ENCODE measurements around the gene VPS52. TPM values are rescaled to one million over a fixed set of nuclear protein-coding genes. Genes with fewer than 3 reads are reported as not detected.

The VPS52 gene
- total and polyA plus RNA-seq, 2 donors (not counting 1 experiment from before 2014, with no cell fraction given): 100 to 144 TPM

DNA sequence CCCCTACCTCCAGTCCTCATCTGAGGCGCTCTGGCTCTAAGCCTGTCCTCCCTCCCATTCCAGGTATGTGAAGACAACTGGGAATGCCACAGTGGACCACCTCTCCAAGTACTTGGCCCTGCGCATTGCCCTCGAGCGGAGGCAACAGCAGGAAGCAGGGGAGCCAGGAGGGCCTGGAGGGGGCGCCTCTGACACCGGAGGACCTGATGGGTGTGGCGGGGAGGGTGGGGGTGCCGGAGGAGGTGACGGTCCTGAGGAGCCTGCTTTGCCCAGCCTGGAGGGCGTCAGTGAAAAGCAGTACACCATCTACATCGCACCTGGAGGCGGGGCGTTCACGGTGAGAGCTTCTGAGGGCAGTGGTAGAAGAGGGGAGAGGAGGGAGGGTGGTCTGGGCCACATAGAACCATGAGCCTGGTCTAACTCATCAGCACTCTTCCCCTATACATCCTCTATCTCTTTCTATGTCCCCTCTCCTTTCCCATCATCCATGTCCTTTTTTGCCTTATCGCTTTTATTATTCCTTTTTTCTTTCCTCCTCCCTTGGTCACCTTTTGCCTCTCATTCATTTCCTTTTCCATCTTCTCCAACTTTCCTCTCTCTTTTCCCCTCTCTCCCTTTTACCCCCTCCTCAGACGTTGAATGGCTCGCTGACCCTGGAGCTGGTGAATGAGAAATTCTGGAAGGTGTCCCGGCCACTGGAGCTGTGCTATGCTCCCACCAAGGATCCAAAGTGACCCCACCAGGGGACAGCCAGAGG lies 59.8 kb downstream of the VPS52 start:
- 91% methylated on average over 9 of the region's 18 CpGs for WGBS (ENCODE audit: insufficient coverage)
- Histone ChIP-seq H3K9me3 (ENCODE audit: control extremely low read depth in 1 of 3, control insufficient read depth in 2 of 3, insufficient read depth in 1 of 3, low read length in 2 of 3) (peaks cover 0 to 8% (median 0%) of the 10 kb centered on the region in 3 donors), H3K4me3 (ENCODE audit: control extremely low read depth in 1 of 5, extremely low read depth in 1 of 5, insufficient read depth in 1 of 5, low read depth in 2 of 5, low read length in 4 of 5) (no peak overlapping the region), H3K27ac (ENCODE audit: low read length in 2 of 2) (no peak overlapping the region), H3K27me3 (replicated peaks in 1 of 4; ENCODE audit: control extremely low read depth in 1 of 4, control insufficient read depth in 3 of 4, insufficient read depth in 4 of 4, low read length in 3 of 4) (peaks cover 0 to 32% (median 11%) of the 10 kb centered on the region in 4 experiments), H3K9ac (ENCODE audit: low read length) (no peak overlapping the region), H3K4me2 (replicated peaks; ENCODE audit: low read depth, low read length, poor library complexity, severe bottlenecking) (no peak overlapping the region), H3K36me3 (replicated peaks in 1 of 2; ENCODE audit: control extremely low read depth in 1 of 2, control insufficient read depth in 1 of 2, extremely low read depth in 1 of 2, insufficient read depth in 2 of 2, low read length in 1 of 2) (peaks cover 0 to 20% of the 10 kb centered on the region in 2 experiments), H3K79me2 (ENCODE audit: control insufficient read depth, insufficient read depth, low read length) (peaks cover 12% of the 10 kb centered on the region), H4K20me1 (ENCODE audit: control insufficient read depth, insufficient read depth, low read length, poor library complexity, severe bottlenecking) (no peaks in the 10 kb centered on the region), H3K4me1 (ENCODE audit: control insufficient read depth in 2 of 2, insufficient read depth in 2 of 2, low read length in 2 of 2) (peaks cover 26 to 32% of the 10 kb centered on the region in 2 donors), H2AFZ (ENCODE audit: insufficient read depth, low read depth, low read length, poor library complexity, severe bottlenecking) (no peak overlapping the region)
- ChIA-PET CTCF (no interaction called here), POLR2A (no interaction called here)
- ATAC-seq (ENCODE audit: low read depth) (no peak), DNase-seq (no peak)
- H3K27ac Mint-ChIP-seq: no peak overlapping the region
- no peak for TF ChIP-seq EZH2 (IDR thresholded peaks at IDR 0.05; ENCODE audit: borderline replicate concordance, insufficient read depth, low read depth, low read length, poor library complexity, severe bottlenecking)
- TF ChIP-seq, protein P1, sequence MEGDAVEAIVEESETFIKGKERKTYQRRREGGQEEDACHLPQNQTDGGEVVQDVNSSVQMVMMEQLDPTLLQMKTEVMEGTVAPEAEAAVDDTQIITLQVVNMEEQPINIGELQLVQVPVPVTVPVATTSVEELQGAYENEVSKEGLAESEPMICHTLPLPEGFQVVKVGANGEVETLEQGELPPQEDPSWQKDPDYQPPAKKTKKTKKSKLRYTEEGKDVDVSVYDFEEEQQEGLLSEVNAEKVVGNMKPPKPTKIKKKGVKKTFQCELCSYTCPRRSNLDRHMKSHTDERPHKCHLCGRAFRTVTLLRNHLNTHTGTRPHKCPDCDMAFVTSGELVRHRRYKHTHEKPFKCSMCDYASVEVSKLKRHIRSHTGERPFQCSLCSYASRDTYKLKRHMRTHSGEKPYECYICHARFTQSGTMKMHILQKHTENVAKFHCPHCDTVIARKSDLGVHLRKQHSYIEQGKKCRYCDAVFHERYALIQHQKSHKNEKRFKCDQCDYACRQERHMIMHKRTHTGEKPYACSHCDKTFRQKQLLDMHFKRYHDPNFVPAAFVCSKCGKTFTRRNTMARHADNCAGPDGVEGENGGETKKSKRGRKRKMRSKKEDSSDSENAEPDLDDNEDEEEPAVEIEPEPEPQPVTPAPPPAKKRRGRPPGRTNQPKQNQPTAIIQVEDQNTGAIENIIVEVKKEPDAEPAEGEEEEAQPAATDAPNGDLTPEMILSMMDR (IDR thresholded peaks at IDR 0.05): no peak
- H3K4me3 Mint-ChIP-seq: no peak overlapping the region
- intact Hi-C loops (cut with micrococcal nuclease): no loop called here
- peaks cover 30% of the 10 kb centered on the region for H3K4me1 Mint-ChIP-seq
- no peaks in the 10 kb centered on the region for H3K9me3 Mint-ChIP-seq (ENCODE audit: insufficient read depth)
- peaks cover 27% of the 10 kb centered on the region for H3K27me3 Mint-ChIP-seq

DNA sequence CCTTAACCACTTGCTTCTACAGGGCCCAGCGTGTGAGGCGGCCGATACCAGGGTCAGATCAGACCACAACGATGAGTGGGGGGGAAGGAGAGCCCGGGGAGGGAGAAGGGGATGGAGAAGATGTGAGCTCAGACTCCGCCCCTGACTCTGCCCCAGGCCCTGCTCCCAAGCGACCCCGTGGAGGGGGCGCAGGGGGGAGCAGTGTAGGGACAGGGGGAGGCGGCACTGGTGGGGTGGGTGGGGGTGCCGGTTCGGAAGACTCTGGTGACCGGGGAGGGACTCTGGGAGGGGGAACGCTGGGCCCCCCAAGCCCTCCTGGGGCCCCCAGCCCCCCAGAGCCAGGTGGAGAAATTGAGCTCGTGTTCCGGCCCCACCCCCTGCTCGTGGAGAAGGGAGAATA lies 60.5 kb downstream of the VPS52 start:
- H3K27ac ChIP-seq (ENCODE audit: low read length in 2 of 2): no peak overlapping the region
- DNase-seq (no peak), ATAC-seq (ENCODE audit: low read depth) (no peak)
- peaks cover 0 to 8% (median 0%) of the 10 kb centered on the region in 3 donors for H3K9me3 ChIP-seq (ENCODE audit: control extremely low read depth in 1 of 3, control insufficient read depth in 2 of 3, insufficient read depth in 1 of 3, low read length in 2 of 3)
- peaks cover 0 to 20% of the 10 kb centered on the region in 2 experiments for H3K36me3 ChIP-seq (replicated peaks in 1 of 2; ENCODE audit: control extremely low read depth in 1 of 2, control insufficient read depth in 1 of 2, extremely low read depth in 1 of 2, insufficient read depth in 2 of 2, low read length in 1 of 2)
- Mint-ChIP-seq H3K4me1 (peaks cover 32% of the 10 kb centered on the region), H3K27ac (no peak overlapping the region), H3K9me3 (ENCODE audit: insufficient read depth) (no peaks in the 10 kb centered on the region), H3K27me3 (peaks cover 25% of the 10 kb centered on the region), H3K4me3 (no peak overlapping the region)
- TF ChIP-seq, protein P1 (IDR thresholded peaks at IDR 0.05): no peak
- no peak for TF ChIP-seq EZH2 (IDR thresholded peaks at IDR 0.05; ENCODE audit: borderline replicate concordance, insufficient read depth, low read depth, low read length, poor library complexity, severe bottlenecking)
- H3K4me2 ChIP-seq (replicated peaks; ENCODE audit: low read depth, low read length, poor library complexity, severe bottlenecking): no peak overlapping the region
- POLR2A ChIA-PET: no interaction called here
- no peak overlapping the region for H3K9ac ChIP-seq (ENCODE audit: low read length)
- no peaks in the 10 kb centered on the region for H4K20me1 ChIP-seq (ENCODE audit: control insufficient read depth, insufficient read depth, low read length, poor library complexity, severe bottlenecking)
- CTCF ChIA-PET: interaction anchor here (1.2 kb wide), 1 partner anchor 37 kb away, joined by 3 read pairs; no protein-coding TSS in a partner anchor
- H3K4me1 ChIP-seq (ENCODE audit: control insufficient read depth in 2 of 2, insufficient read depth in 2 of 2, low read length in 2 of 2): peaks cover 26 to 32% of the 10 kb centered on the region in 2 donors
- intact Hi-C loops (cut with micrococcal nuclease): no loop called here
- no peak overlapping the region for H3K4me3 ChIP-seq (ENCODE audit: control extremely low read depth in 1 of 5, extremely low read depth in 1 of 5, insufficient read depth in 1 of 5, low read depth in 2 of 5, low read length in 4 of 5)
- peaks cover 12% of the 10 kb centered on the region for H3K79me2 ChIP-seq (ENCODE audit: control insufficient read depth, insufficient read depth, low read length)
- 92% methylated on average over 11 of the region's 17 CpGs for WGBS (ENCODE audit: insufficient coverage)
- no peak overlapping the region for H2AFZ ChIP-seq (ENCODE audit: insufficient read depth, low read depth, low read length, poor library complexity, severe bottlenecking)
- peaks cover 0 to 29% (median 11%) of the 10 kb centered on the region in 4 experiments for H3K27me3 ChIP-seq (replicated peaks in 1 of 4; ENCODE audit: control extremely low read depth in 1 of 4, control insufficient read depth in 3 of 4, insufficient read depth in 4 of 4, low read length in 3 of 4)

Data from B cell (primary cell).